HEK293T (cell line): ENCODE measurements around the gene ZNF10.

ENCODE experiments used
- BHLHE40 ChIP-seq: fragments of 450-650 bp; IDR thresholded peaks from 2 replicates; pipeline ENCODE4 v1.6.1; 2016; ENCODE audit warnings: mild to moderate bottlenecking, moderate library complexity, borderline replicate concordance
- CTBP1 ChIP-seq: fragments of 450-650 bp; IDR thresholded peaks from 2 replicates; pipeline ENCODE4 v1.6.1; 2016; ENCODE audit warnings: borderline replicate concordance
- ELF4 ChIP-seq: fragments of 450-650 bp; IDR thresholded peaks from 2 replicates; pipeline ENCODE4 v1.6.1; 2017; ENCODE audit warnings: antibody characterized with exemption
- FOXK2 ChIP-seq: fragments of 450-650 bp; IDR thresholded peaks from 2 replicates; pipeline ENCODE4 v1.6.1; 2016; ENCODE audit warnings: mild to moderate bottlenecking
- FOXM1 ChIP-seq: fragments of 450-650 bp; IDR thresholded peaks from 2 replicates; pipeline ENCODE4 v1.6.1; 2017; ENCODE audit warnings: mild to moderate bottlenecking, borderline replicate concordance
- L3MBTL2 ChIP-seq: fragments of 450-650 bp; conservative IDR thresholded peaks from 2 replicates; pipeline ENCODE4 v1.6.1; 2016; ENCODE audit warnings: mild to moderate bottlenecking
- LEF1 ChIP-seq: fragments of 450-650 bp; IDR thresholded peaks from 2 replicates; pipeline ENCODE4 v1.6.1; 2017; ENCODE audit warnings: mild to moderate bottlenecking, borderline replicate concordance
- PKNOX1 ChIP-seq: fragments of 450-650 bp; IDR thresholded peaks from 2 replicates; pipeline ENCODE4 v1.6.1; 2016
- SP1 ChIP-seq: fragments of 450-650 bp; IDR thresholded peaks from 2 replicates; pipeline ENCODE4 v1.6.1; 2017
- SUZ12 ChIP-seq: fragments of 450-650 bp; IDR thresholded peaks from 2 replicates; pipeline ENCODE4 v1.6.1; 2016; ENCODE audit warnings: mild to moderate bottlenecking
- ZNF384 ChIP-seq: fragments of 450-650 bp; IDR thresholded peaks from 2 replicates; pipeline ENCODE4 v1.6.1; 2016

DNA sequence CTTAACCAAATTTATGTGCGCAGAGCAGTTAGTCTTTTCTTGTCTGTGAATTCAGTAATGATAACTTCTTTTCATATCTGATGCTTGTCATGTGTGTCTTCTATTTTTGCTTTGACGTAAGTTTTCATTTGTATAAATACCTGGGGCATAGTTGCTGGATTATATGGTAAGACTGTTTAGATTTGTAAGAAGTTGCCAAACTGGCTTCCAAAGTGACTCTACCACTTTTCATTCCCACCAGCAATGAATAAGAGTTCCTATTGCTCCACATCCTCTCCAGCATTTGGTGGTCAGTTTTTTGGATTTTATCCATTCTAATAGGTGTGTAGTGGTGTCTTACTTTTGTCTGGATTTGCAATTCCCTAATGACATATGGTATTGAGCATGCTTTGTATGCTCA, 59.7 kb downstream of the ZNF10 start:
- TF ChIP-seq SUZ12 (no peak), PKNOX1 (no peak), CTBP1 (no peak), SP1 (no peak), ZNF384 (no peak), BHLHE40 (no peak), ELF4 (no peak), L3MBTL2 (no peak), LEF1 (no peak), FOXK2 (no peak), FOXM1 (no peak)
